ENCODE data around the gene STAT4. TPM values are rescaled to one million over a fixed set of nuclear protein-coding genes. Genes with fewer than 3 reads are reported as not detected.

Gene STAT4
- total RNA-seq, 1 donor from 2014 or later: 8.0 TPM

DNA sequence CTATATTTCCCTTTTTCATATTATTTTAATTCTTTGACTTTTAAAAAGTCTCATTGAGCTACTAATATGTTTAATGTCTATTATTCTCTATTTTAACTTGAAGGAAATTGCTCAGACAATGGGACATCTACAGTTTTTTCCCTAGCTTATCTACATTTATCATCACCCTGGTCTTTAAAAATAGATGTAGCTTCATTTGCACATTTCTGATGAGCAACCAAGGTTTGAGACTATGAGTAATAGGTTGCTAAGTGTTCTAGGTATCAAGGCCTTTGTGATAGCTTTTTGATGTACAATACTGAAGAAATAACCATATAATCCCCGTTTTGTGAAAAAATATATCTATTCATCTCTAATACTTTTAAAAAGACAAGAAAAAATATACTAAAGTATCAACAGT, 47.0 kb downstream of the STAT4 start:
- intact Hi-C loops (cut with DNase I): no loop called here
- TF ChIP-seq, protein P1, sequence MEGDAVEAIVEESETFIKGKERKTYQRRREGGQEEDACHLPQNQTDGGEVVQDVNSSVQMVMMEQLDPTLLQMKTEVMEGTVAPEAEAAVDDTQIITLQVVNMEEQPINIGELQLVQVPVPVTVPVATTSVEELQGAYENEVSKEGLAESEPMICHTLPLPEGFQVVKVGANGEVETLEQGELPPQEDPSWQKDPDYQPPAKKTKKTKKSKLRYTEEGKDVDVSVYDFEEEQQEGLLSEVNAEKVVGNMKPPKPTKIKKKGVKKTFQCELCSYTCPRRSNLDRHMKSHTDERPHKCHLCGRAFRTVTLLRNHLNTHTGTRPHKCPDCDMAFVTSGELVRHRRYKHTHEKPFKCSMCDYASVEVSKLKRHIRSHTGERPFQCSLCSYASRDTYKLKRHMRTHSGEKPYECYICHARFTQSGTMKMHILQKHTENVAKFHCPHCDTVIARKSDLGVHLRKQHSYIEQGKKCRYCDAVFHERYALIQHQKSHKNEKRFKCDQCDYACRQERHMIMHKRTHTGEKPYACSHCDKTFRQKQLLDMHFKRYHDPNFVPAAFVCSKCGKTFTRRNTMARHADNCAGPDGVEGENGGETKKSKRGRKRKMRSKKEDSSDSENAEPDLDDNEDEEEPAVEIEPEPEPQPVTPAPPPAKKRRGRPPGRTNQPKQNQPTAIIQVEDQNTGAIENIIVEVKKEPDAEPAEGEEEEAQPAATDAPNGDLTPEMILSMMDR (IDR thresholded peaks at IDR 0.05): no peak
- Histone ChIP-seq H3K36me3 (no peaks in the 10 kb centered on the region), H3K27me3 (no peaks in the 10 kb centered on the region), H3K27ac (no peak overlapping the region), H3K9me3 (no peaks in the 10 kb centered on the region), H3K4me3 (no peak overlapping the region), H3K4me1 (no peaks in the 10 kb centered on the region)
- DNase-seq: no peak
- no peak for ATAC-seq

DNA sequence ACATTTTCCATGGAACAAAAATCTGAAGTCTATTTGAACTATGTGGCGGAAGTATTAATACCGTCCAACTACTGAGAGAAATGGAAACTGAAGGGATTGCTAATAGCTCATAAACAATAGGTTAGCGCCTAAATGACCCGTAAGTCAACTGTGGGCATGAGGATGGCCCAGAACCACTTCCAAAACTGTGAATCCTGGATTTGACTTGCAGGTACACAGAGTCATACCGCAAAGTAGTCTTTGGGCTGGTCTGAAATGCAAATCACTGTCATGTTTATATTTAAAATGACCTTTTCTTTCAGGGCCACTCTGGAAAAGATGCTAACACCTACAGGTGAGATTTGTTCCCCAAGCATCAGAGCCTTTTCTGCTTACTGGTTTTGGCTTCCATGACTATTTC, 50.6 kb downstream of the STAT4 start:
- no peaks in the 10 kb centered on the region for H3K9me3 ChIP-seq
- no peak overlapping the region for H3K27ac ChIP-seq
- ATAC-seq (no peak), DNase-seq (no peak)
- no peaks in the 10 kb centered on the region for H3K27me3 ChIP-seq
- intact Hi-C loops (cut with DNase I): no loop called here
- H3K4me3 ChIP-seq: no peak overlapping the region
- H3K4me1 ChIP-seq: no peaks in the 10 kb centered on the region
- TF ChIP-seq, protein P1 (IDR thresholded peaks at IDR 0.05): no peak
- H3K36me3 ChIP-seq: no peaks in the 10 kb centered on the region

DNA sequence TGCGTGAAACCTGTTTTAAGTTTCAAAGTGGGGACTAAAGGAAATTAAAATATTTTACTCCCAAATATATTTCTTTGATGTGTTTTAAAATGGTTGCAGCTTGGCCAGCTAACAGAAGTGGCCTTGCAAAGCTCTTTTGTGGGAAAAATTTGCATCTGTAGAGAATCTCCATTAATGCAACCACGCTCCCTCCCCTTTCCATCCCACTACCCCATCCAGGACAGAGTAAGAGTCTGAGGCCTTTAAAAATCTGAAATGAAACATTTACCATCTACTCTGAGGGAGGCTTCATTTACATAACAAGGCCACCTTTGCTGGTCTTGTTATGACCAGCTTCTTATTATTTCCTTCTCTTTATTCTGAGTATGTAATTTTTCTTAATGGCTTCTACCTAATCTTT, 63.5 kb downstream of the STAT4 start:
- no peaks in the 10 kb centered on the region for H3K27me3 ChIP-seq
- no peak for ATAC-seq
- no peak overlapping the region for H3K4me3 ChIP-seq
- H3K27ac ChIP-seq: no peak overlapping the region
- intact Hi-C loops (cut with DNase I): no loop called here
- no peaks in the 10 kb centered on the region for H3K9me3 ChIP-seq
- DNase-seq: no peak
- TF ChIP-seq, protein P1 (IDR thresholded peaks at IDR 0.05): no peak
- no peaks in the 10 kb centered on the region for H3K4me1 ChIP-seq
- no peaks in the 10 kb centered on the region for H3K36me3 ChIP-seq

DNA sequence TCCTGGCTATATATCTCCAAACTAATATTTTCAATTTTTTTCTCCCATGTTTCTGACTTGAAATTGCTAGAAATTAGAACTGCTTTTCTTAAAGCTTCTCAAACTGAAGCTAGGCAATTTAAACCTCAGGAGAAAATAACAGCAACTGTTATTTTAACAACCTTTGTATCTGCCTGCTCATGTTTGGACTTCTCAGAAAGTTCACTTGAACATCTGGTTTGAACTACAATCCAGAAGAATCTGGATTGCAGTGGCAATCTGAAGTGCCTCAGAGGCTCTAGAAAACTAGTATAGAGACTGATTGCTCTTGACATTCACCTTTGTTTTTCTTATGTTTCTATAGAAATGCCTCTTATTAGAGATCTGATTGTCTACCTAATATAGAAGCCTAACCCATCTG, 64.1 kb downstream of the STAT4 start:
- Histone ChIP-seq H3K27ac (no peak overlapping the region), H3K9me3 (no peaks in the 10 kb centered on the region), H3K4me3 (no peak overlapping the region), H3K27me3 (no peaks in the 10 kb centered on the region), H3K36me3 (no peaks in the 10 kb centered on the region), H3K4me1 (no peaks in the 10 kb centered on the region)
- intact Hi-C loops (cut with DNase I): no loop called here
- TF ChIP-seq, protein P1 (IDR thresholded peaks at IDR 0.05): no peak
- DNase-seq (no peak), ATAC-seq (no peak)

DNA sequence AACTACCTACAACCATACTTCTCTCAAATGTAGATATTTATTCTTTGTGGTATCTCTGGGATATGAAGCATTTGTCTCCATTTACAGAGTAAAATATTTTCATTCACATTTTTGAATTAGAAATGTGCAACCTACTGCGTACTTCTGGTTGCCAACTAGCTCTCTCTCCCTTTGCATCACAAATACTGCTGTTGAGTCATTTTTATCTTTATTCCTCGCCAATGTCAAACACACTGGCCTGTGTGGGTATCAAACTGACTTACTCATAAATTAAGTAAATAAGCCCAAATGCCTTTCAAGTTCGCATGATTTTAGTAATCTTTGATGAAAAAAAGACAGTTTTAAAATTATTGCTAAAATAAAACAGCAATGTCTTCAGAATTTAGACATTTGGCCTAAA, 67.3 kb downstream of the STAT4 start:
- no peak overlapping the region for H3K27ac ChIP-seq
- H3K9me3 ChIP-seq: no peaks in the 10 kb centered on the region
- TF ChIP-seq, protein P1 (IDR thresholded peaks at IDR 0.05): no peak
- ATAC-seq: no peak
- H3K4me1 ChIP-seq: no peaks in the 10 kb centered on the region
- intact Hi-C loops (cut with DNase I): no loop called here
- no peak overlapping the region for H3K4me3 ChIP-seq
- no peaks in the 10 kb centered on the region for H3K36me3 ChIP-seq
- no peaks in the 10 kb centered on the region for H3K27me3 ChIP-seq
- no peak for DNase-seq

DNA sequence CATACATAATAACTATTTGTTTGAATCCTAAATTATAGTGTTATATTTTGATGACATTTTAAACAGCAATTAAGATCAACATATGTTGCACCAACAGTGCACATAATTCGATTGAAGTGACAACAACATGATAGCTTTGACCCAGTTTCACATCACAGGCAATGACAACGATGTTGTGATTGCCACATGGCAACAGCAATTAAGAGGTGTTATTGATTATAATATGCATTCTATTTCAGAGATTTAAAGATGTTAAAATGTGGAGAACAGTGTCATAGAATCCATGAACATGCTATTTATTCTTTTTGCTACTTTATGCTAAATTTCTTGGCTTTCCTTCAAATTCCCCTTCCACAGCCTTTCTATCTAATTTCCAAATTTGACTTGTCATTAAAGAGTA, 68.5 kb downstream of the STAT4 start:
- TF ChIP-seq, protein P1 (IDR thresholded peaks at IDR 0.05): no peak
- H3K4me1 ChIP-seq: no peaks in the 10 kb centered on the region
- H3K27ac ChIP-seq: no peak overlapping the region
- intact Hi-C loops (cut with DNase I): no loop called here
- H3K27me3 ChIP-seq: no peaks in the 10 kb centered on the region
- ATAC-seq (no peak), DNase-seq (no peak)
- no peak overlapping the region for H3K4me3 ChIP-seq
- no peaks in the 10 kb centered on the region for H3K36me3 ChIP-seq
- H3K9me3 ChIP-seq: no peaks in the 10 kb centered on the region
